DND-41 (cell line): ENCODE measurements around the gene SUCO.

Experiments used
- CTCF ChIP-seq: IDR thresholded peaks from 2 replicates; pipeline ENCODE4 v1.5.1; 2012; ENCODE audit warnings: borderline replicate concordance, low read length, moderate library complexity, mild to moderate bottlenecking; ENCODE audit not compliant: poor library complexity, severe bottlenecking; ENCODE audit errors: extremely low read depth
- EZH2 ChIP-seq: IDR thresholded peaks from 3 replicates; pipeline ENCODE4 v1.6.1; 2012; ENCODE audit warnings: borderline replicate concordance, low read depth, mild to moderate bottlenecking, moderate library complexity, low read length, inconsistent platforms; ENCODE audit not compliant: severe bottlenecking

- TF ChIP-seq CTCF (no peak), EZH2 (no peak)
Measured at GRCh38 chr1:172533513-172534151, 682 bp downstream of the SUCO start.
